Neural cell (in vitro differentiated cells): Measurements from ENCODE around the gene TMEM190. TPM values are rescaled to one million over a fixed set of nuclear protein-coding genes. Genes with fewer than 3 reads are reported as not detected.
A peak's percentile ranks its signal among the peaks of the same experiment; 100 is the strongest.

Experiments used
- H2AFZ ChIP-seq: fragments of 200-600, 300-800 bp; sonication (generic), shearing (Covaris generic); 2 replicates; pipeline ENCODE4 v1.6.0; 2014; ENCODE audit warnings: low read depth, mild to moderate bottlenecking, antibody characterized with exemption, low read length, moderate library complexity
- H3F3A ChIP-seq: fragments of 200-600 bp; shearing (Covaris generic); 2 replicates; pipeline ENCODE4 v1.6.1; 2016; ENCODE audit warnings: mild to moderate bottlenecking, moderate library complexity, mixed read lengths, antibody characterized with exemption, low read length; ENCODE audit not compliant: insufficient read depth, poor library complexity, severe bottlenecking
- H3K27ac ChIP-seq: fragments of 200-600, 300-800 bp; sonication (generic), shearing (Covaris generic); 2 replicates; pipeline ENCODE4 v1.5.1; 2014; ENCODE audit warnings: mild to moderate bottlenecking, low read length, moderate library complexity
- H3K27me3 ChIP-seq: fragments of 300-800, 200-600 bp; sonication (generic), shearing (Covaris generic); 2 replicates; pipeline ENCODE4 v1.6.0; 2014; ENCODE audit warnings: mild to moderate bottlenecking, low read depth, low read length, moderate library complexity; ENCODE audit not compliant: insufficient read depth
- H3K36me3 ChIP-seq: fragments of 300-800, 200-600 bp; sonication (generic), shearing (Covaris generic); 2 replicates; pipeline ENCODE4 v1.5.1; 2014; ENCODE audit warnings: mild to moderate bottlenecking, antibody characterized with exemption, low read length, moderate library complexity; ENCODE audit not compliant: insufficient read depth
- H3K4me2 ChIP-seq: fragments of 300-800, 200-600 bp; sonication (generic), shearing (Covaris generic); 2 replicates; pipeline ENCODE4 v1.6.0; 2014; ENCODE audit warnings: mild to moderate bottlenecking, low read length
- H3K4me3 ChIP-seq: fragments of 300-800, 200-600 bp; sonication (generic), shearing (Covaris generic); 2 replicates; pipeline ENCODE4 v1.5.1; 2014; ENCODE audit warnings: mild to moderate bottlenecking, low read length, moderate library complexity
- H3K79me2 ChIP-seq: fragments of 200-600 bp; shearing (Covaris generic); replicated peaks from 2 replicates; pipeline ENCODE4 v1.6.0; 2014; ENCODE audit warnings: mild to moderate bottlenecking, low read length, moderate library complexity; ENCODE audit not compliant: insufficient read depth
- H3K9ac ChIP-seq: fragments of 300-800, 200-600 bp; sonication (generic), shearing (Covaris generic); 2 replicates; pipeline ENCODE4 v1.6.1; 2016; ENCODE audit warnings: mild to moderate bottlenecking, low read length, mixed read lengths
- H3K9me2 ChIP-seq: fragments of 200-600 bp; shearing (Covaris generic); 2 replicates; pipeline ENCODE4 v1.6.1; 2016; ENCODE audit warnings: mild to moderate bottlenecking, low read length, mixed read lengths; ENCODE audit not compliant: insufficient read depth
- H3K9me3 ChIP-seq: fragments of 200-600, 300-800 bp; sonication (generic), shearing (Covaris generic); 2 replicates; pipeline ENCODE4 v1.6.1; 2016; ENCODE audit warnings: mild to moderate bottlenecking, mixed run types, low read length, moderate library complexity, mixed read lengths
- H4K20me1 ChIP-seq: fragments of 200-600 bp; shearing (Covaris generic); 2 replicates; pipeline ENCODE4 v1.6.1; 2016; ENCODE audit warnings: mild to moderate bottlenecking, mixed run types; ENCODE audit not compliant: insufficient read depth
- CTCF ChIP-seq: fragments of 450-650 bp; IDR thresholded peaks from 2 replicates; pipeline ENCODE4 v1.5.1; 2014; ENCODE audit warnings: antibody characterized with exemption, mild to moderate bottlenecking, moderate library complexity; ENCODE audit not compliant: poor library complexity, severe bottlenecking
- EP300 ChIP-seq: fragments of 450-650 bp; conservative IDR thresholded peaks from 2 replicates; pipeline ENCODE4 v1.6.1; 2014; ENCODE audit warnings: antibody characterized with exemption, mild to moderate bottlenecking, moderate library complexity; ENCODE audit not compliant: poor library complexity, severe bottlenecking
- EZH2 ChIP-seq: fragments of 200-600, 300-800 bp; shearing (Covaris generic), sonication (generic); IDR thresholded peaks from 2 replicates; pipeline ENCODE4 v1.6.1; 2014; ENCODE audit warnings: antibody characterized with exemption, low read length, borderline replicate concordance, mild to moderate bottlenecking; ENCODE audit not compliant: insufficient read depth, poor library complexity, severe bottlenecking
- MXI1 ChIP-seq: fragments of 450-650 bp; conservative IDR thresholded peaks from 2 replicates; pipeline ENCODE4 v1.6.1; 2014; ENCODE audit warnings: antibody characterized with exemption, mild to moderate bottlenecking; ENCODE audit not compliant: poor library complexity, severe bottlenecking
- POLR2AphosphoS5 ChIP-seq: IDR thresholded peaks from 2 replicates; pipeline ENCODE4 v1.6.1; 2012
- RAD21 ChIP-seq: fragments of 450-650 bp; conservative IDR thresholded peaks from 2 replicates; pipeline ENCODE4 v1.6.1; 2014; ENCODE audit warnings: antibody characterized with exemption, mild to moderate bottlenecking, moderate library complexity
- REST ChIP-seq: IDR thresholded peaks from 2 replicates; pipeline ENCODE4 v1.6.1; 2012; ENCODE audit warnings: borderline replicate concordance
- SMC3 ChIP-seq: fragments of 450-650 bp; conservative IDR thresholded peaks from 2 replicates; pipeline ENCODE4 v1.6.1; 2014; ENCODE audit warnings: antibody characterized with exemption, mild to moderate bottlenecking, moderate library complexity; ENCODE audit not compliant: poor library complexity
- TAF1 ChIP-seq: IDR thresholded peaks from 2 replicates; pipeline ENCODE4 v1.6.1; 2012; ENCODE audit warnings: low read depth
- polyA plus RNA-seq: library from polyadenylated mRNA; depleted of rRNA; stranded (reverse); fragments of >200 nt; gene quantifications from 2 replicates; pipeline ENCODE4 v1.2.3, GENCODE V29; 2014

TMEM190 gene
- polyA plus RNA-seq, 1 donor from 2014 or later = not detected

- peaks cover 21% of the 10 kb centered on the region for H4K20me1 ChIP-seq
- peak overlapping the region; percentile 86 for H3K27ac ChIP-seq
- H2AFZ ChIP-seq = peak overlapping the region; percentile 16
- no peaks in the 10 kb centered on the region for H3K9me3 ChIP-seq
- no peaks in the 10 kb centered on the region for H3K36me3 ChIP-seq
- peak overlapping the region; percentile 53 for H3K9ac ChIP-seq
- H3K27me3 ChIP-seq = peaks cover 3% of the 10 kb centered on the region
- H3K4me2 ChIP-seq = peak overlapping the region; percentile 42
- no peaks in the 10 kb centered on the region for H3K9me2 ChIP-seq
- no peak for TF ChIP-seq RAD21
- no peak for TF ChIP-seq POLR2AphosphoS5
- no peak for TF ChIP-seq EZH2
- TF ChIP-seq TAF1 = no peak
- TF ChIP-seq CTCF = no peak
- TF ChIP-seq EP300 = no peak
- TF ChIP-seq MXI1 = no peak
- TF ChIP-seq SMC3 = no peak
- no peak for TF ChIP-seq REST
- no peaks in the 10 kb centered on the region for H3F3A ChIP-seq
- H3K4me3 ChIP-seq = peak overlapping the region; percentile 88
- peaks cover 22% of the 10 kb centered on the region for H3K79me2 ChIP-seq
Measured at GRCh38 chr19:55384920-55385723, 8.5 kb downstream of the TMEM190 start.

GRCh38 chr19:55385724-55386492 is 9.3 kb downstream of the TMEM190 start, which contains the start of gene RPL28:
TSS of gene RPL28 (plus strand) at chr19:55385932. CDS start at chr19:55386358, 426 bp downstream.
- H3K27ac ChIP-seq = peak within 1 kb of the TSS; percentile 86
- H3K4me3 ChIP-seq = peak within 1 kb of the TSS; percentile 88
- H2AFZ ChIP-seq = peak within 1 kb of the TSS; percentile 16

More at GRCh38 chr19:55385724-55386492, 9.3 kb downstream of the TMEM190 start, which contains the start of gene RPL28:
- peak within 1 kb of the TSS; percentile 92 for H3K9ac ChIP-seq
- H3K4me2 ChIP-seq = peak within 1 kb of the TSS; percentile 98
- H3K79me2 ChIP-seq = peaks cover 22% of the 10 kb centered on the region
- peaks cover 3% of the 10 kb centered on the region for H3K27me3 ChIP-seq
- H4K20me1 ChIP-seq = peaks cover 21% of the 10 kb centered on the region
- TF ChIP-seq TAF1 = peak; percentile 100
- TF ChIP-seq MXI1 = peak; percentile 89
- TF ChIP-seq REST = peak; percentile 98
- no peak for TF ChIP-seq EZH2
- peak; percentile 66 for TF ChIP-seq SMC3
- peak; percentile 100 for TF ChIP-seq POLR2AphosphoS5
- peak; percentile 60 for TF ChIP-seq RAD21
- peak; percentile 8 for TF ChIP-seq CTCF
- TF ChIP-seq EP300 = no peak
- H3K36me3 ChIP-seq = no peaks in the 10 kb centered on the region
- no peaks in the 10 kb centered on the region for H3K9me3 ChIP-seq
- no peaks in the 10 kb centered on the region for H3K9me2 ChIP-seq
- no peaks in the 10 kb centered on the region for H3F3A ChIP-seq
